H1 (cell line): Measurements from ENCODE around the gene DGAT2. TPM values are rescaled to one million over a fixed set of nuclear protein-coding genes. Genes with fewer than 3 reads are reported as not detected.
A peak's percentile ranks its signal among the peaks of the same experiment; 100 is the strongest.

Experiments
- CTCF ChIA-PET: fragments of 300-600 bp; sonication (Branson Sonifier 250); formaldehyde crosslinking; loops from one replicate; lab custom pipeline; 2021; ENCODE audit not compliant: partially characterized antibody; lab: Charles Lee
- POLR2A ChIA-PET: fragments of 300-600 bp; sonication (Branson Sonifier 250); formaldehyde crosslinking; loops from one replicate; lab custom pipeline; 2021; ENCODE audit warnings: inconsistent platforms; ENCODE audit not compliant: partially characterized antibody; lab: Charles Lee
- DNase-seq, 2 experiments: peaks; one replicate each; pipeline versions ENCODE4 v3.0.0 to v3.0.0-alpha.2; 2010 to 2022; ENCODE audit warnings: low spot score in 2 of 2, low read depth in 1 of 2, mixed read lengths in 1 of 2
- FAIRE-seq: peaks from 2 replicates; lab custom pipeline; 2011; peaks lifted over from hg19 to GRCh38; lab: Jason Lieb, UNC
- H2AFZ ChIP-seq: 2 replicates; pipeline ENCODE4 v1.8.1; 2012; ENCODE audit warnings: low read length, inconsistent platforms
- H2AK5ac ChIP-seq: 2 replicates; pipeline ENCODE4 v1.6.1; 2013; ENCODE audit warnings: low read depth, low read length
- H2BK120ac ChIP-seq: replicated peaks from 2 replicates; pipeline ENCODE3; 2013; ENCODE audit warnings: low read depth, low read length, inconsistent platforms
- H2BK12ac ChIP-seq: 2 replicates; pipeline ENCODE4 v1.6.1; 2013; ENCODE audit warnings: low read depth, low read length
- H2BK15ac ChIP-seq: 2 replicates; pipeline ENCODE4 v1.6.1; 2013; ENCODE audit warnings: low read length
- H2BK20ac ChIP-seq: 2 replicates; pipeline ENCODE4 v1.6.1; 2013; ENCODE audit warnings: low read length
- H2BK5ac ChIP-seq: 2 replicates; pipeline ENCODE4 v1.6.1; 2013; ENCODE audit warnings: low read depth, low read length
- H3K14ac ChIP-seq: 2 replicates; pipeline ENCODE4 v1.6.1; 2013; ENCODE audit warnings: inconsistent platforms; ENCODE audit not compliant: insufficient read length
- H3K18ac ChIP-seq: 2 replicates; pipeline ENCODE4 v1.6.1; 2013; ENCODE audit warnings: low read length; ENCODE audit errors: extremely low read depth
- H3K23ac ChIP-seq: 2 replicates; pipeline ENCODE4 v1.6.1; 2013; ENCODE audit warnings: inconsistent platforms; ENCODE audit not compliant: insufficient read length
- H3K23me2 ChIP-seq: 2 replicates; pipeline ENCODE4 v1.6.1; 2013; ENCODE audit warnings: low read depth, low read length
- H3K27ac ChIP-seq: 2 replicates; pipeline ENCODE4 v1.6.1; 2011; ENCODE audit warnings: low read depth, low read length, inconsistent platforms
- H3K27me3 ChIP-seq, 4 experiments: replicated peaks in 1 of 4; 1 replicate in 1 of 4; 2 replicates in 3 of 4; pipeline versions ENCODE4 v1.6.1 to v1.8.1; 2011 to 2013; ENCODE audit warnings: low read length in 3 of 4, mild to moderate bottlenecking in 3 of 4, inconsistent platforms in 2 of 4, mixed read lengths in 2 of 4, moderate library complexity in 1 of 4; ENCODE audit not compliant: control insufficient read depth in 3 of 4, insufficient read depth in 3 of 4; ENCODE audit errors: extremely low read depth in 1 of 4
- H3K36me3 ChIP-seq, 4 experiments: 2 replicates each; pipeline versions ENCODE4 v1.6.1 to v1.8.1; 2011 to 2013; ENCODE audit warnings: mild to moderate bottlenecking in 4 of 4, low read length in 3 of 4, moderate library complexity in 2 of 4, control low read depth in 1 of 4, inconsistent platforms in 1 of 4; ENCODE audit not compliant: insufficient read depth in 4 of 4, control insufficient read depth in 2 of 4
- H3K4ac ChIP-seq: replicated peaks from 2 replicates; pipeline ENCODE3; 2013; ENCODE audit warnings: low read length, low read depth, mixed read lengths, inconsistent platforms; ENCODE audit not compliant: insufficient read length
- H3K4me1 ChIP-seq, 4 experiments: replicated peaks in 1 of 4; 1 replicate in 1 of 4; 2 replicates in 3 of 4; pipeline versions ENCODE4 v1.6.1 to v1.8.1; 2011 to 2013; ENCODE audit warnings: low read length in 3 of 4, inconsistent platforms in 2 of 4, mixed read lengths in 1 of 4; ENCODE audit not compliant: insufficient read depth in 4 of 4, control insufficient read depth in 3 of 4
- H3K4me2 ChIP-seq, 2 experiments: 2 replicates each; pipeline versions ENCODE4 v1.6.1 to v1.8.1; 2011 to 2013; ENCODE audit warnings: low read depth in 2 of 2, low read length in 2 of 2, control low read depth in 1 of 2, inconsistent platforms in 1 of 2, mild to moderate bottlenecking in 1 of 2; ENCODE audit not compliant: insufficient read depth in 1 of 2
- H3K4me3 ChIP-seq, 4 experiments: fragments of 200-600, 300-600 bp in 1 of 4; sonication (generic), shearing (Covaris generic), sonication (Bioruptor Twin) in 1 of 4; 2 replicates each; pipeline versions ENCODE4 v1.5.1 to v1.8.1; 2011 to 2016; ENCODE audit warnings: low read length in 4 of 4, low read depth in 3 of 4, control low read depth in 2 of 4, inconsistent platforms in 2 of 4, mild to moderate bottlenecking in 2 of 4, mixed read lengths in 1 of 4, moderate library complexity in 1 of 4; ENCODE audit not compliant: insufficient read depth in 2 of 4; ENCODE audit errors: extremely low read depth in 1 of 4
- H3K56ac ChIP-seq: replicated peaks from 2 replicates; pipeline ENCODE3; 2013; ENCODE audit warnings: low read depth, mild to moderate bottlenecking, mixed read lengths, low read length, inconsistent platforms; ENCODE audit not compliant: insufficient read length
- H3K79me1 ChIP-seq: 2 replicates; pipeline ENCODE4 v1.6.1; 2013; ENCODE audit warnings: low read depth, low read length, control low read depth
- H3K79me2 ChIP-seq, 2 experiments: 2 replicates each; pipeline versions ENCODE4 v1.6.1 to v1.8.1; 2012 to 2013; ENCODE audit warnings: low read length in 2 of 2, mild to moderate bottlenecking in 2 of 2, inconsistent platforms in 1 of 2; ENCODE audit not compliant: insufficient read depth in 2 of 2, control insufficient read depth in 1 of 2
- H3K9ac ChIP-seq, 4 experiments: replicated peaks in 1 of 4; 1 replicate in 1 of 4; 2 replicates in 3 of 4; pipeline versions ENCODE4 v1.6.1 to v1.8.1; 2011 to 2013; ENCODE audit warnings: low read depth in 3 of 4, low read length in 3 of 4, control low read depth in 2 of 4, mild to moderate bottlenecking in 2 of 4, moderate library complexity in 2 of 4, inconsistent platforms in 1 of 4; ENCODE audit errors: extremely low read depth in 1 of 4
- H3K9me3 ChIP-seq, 2 experiments: 2 replicates each; pipeline versions ENCODE4 v1.6.1 to v1.8.1; 2012 to 2013; ENCODE audit warnings: mild to moderate bottlenecking in 2 of 2, moderate library complexity in 2 of 2, control low read depth in 1 of 2, inconsistent platforms in 1 of 2, low read depth in 1 of 2, low read length in 1 of 2, mixed read lengths in 1 of 2; ENCODE audit not compliant: insufficient read depth in 2 of 2
- H4K20me1 ChIP-seq, 2 experiments: replicated peaks in 1 of 2; 2 replicates each; pipeline versions ENCODE3 to v1.8.1; 2011 to 2013; ENCODE audit warnings: inconsistent platforms in 2 of 2, low read length in 2 of 2, mild to moderate bottlenecking in 1 of 2; ENCODE audit not compliant: insufficient read depth in 2 of 2, control insufficient read depth in 1 of 2
- H4K5ac ChIP-seq: 2 replicates; pipeline ENCODE4 v1.6.1; 2013; ENCODE audit warnings: low read length, low read depth, mixed read lengths, inconsistent platforms; ENCODE audit not compliant: insufficient read length
- H4K8ac ChIP-seq: 2 replicates; pipeline ENCODE4 v1.8.0; 2013; ENCODE audit warnings: mild to moderate bottlenecking, moderate library complexity, low read length, inconsistent platforms; ENCODE audit not compliant: insufficient read depth; ENCODE audit errors: extremely low read depth
- H4K91ac ChIP-seq: replicated peaks from 2 replicates; pipeline ENCODE3; 2013; ENCODE audit warnings: low read length, mixed read lengths, inconsistent platforms; ENCODE audit not compliant: insufficient read length
- BACH1 ChIP-seq: IDR thresholded peaks from 2 replicates; pipeline ENCODE4 v1.6.1; 2012; ENCODE audit warnings: low read length, improper control_type of control experiment
- CREB1 ChIP-seq: IDR thresholded peaks from 2 replicates; pipeline ENCODE4 v1.6.1; 2012; ENCODE audit warnings: inconsistent platforms
- HDAC2 ChIP-seq, 2 experiments: fragments of 300-600 bp in 1 of 2; sonication (generic) in 1 of 2; IDR thresholded peaks; 2 replicates each; pipeline ENCODE4 v1.6.1; 2011 to 2012; ENCODE audit warnings: low read depth in 2 of 2, low read length in 2 of 2, mild to moderate bottlenecking in 2 of 2, moderate library complexity in 2 of 2, borderline replicate concordance in 1 of 2, inconsistent platforms in 1 of 2
- KDM4A ChIP-seq: IDR thresholded peaks from one replicate; pipeline ENCODE4 v1.7.1; 2012; ENCODE audit warnings: low read depth, mild to moderate bottlenecking, moderate library complexity, low read length, inconsistent platforms; ENCODE audit not compliant: severe bottlenecking
- POLR2A ChIP-seq, 2 experiments: IDR thresholded peaks; 1 replicate in 1 of 2; 2 replicates in 1 of 2; pipeline ENCODE4 v1.6.1; 2011; ENCODE audit warnings: low read depth in 2 of 2, low read length in 2 of 2, mild to moderate bottlenecking in 2 of 2; ENCODE audit errors: control extremely low read depth in 1 of 2
- RFX5 ChIP-seq: IDR thresholded peaks from 2 replicates; pipeline ENCODE4 v1.6.1; 2011; ENCODE audit warnings: low read depth, low read length, improper control_type of control experiment, borderline replicate concordance
- SAP30 ChIP-seq: fragments of 300-600 bp; sonication (generic); IDR thresholded peaks from 2 replicates; pipeline ENCODE4 v1.7.1; 2012; ENCODE audit warnings: low read length, moderate library complexity, mild to moderate bottlenecking, inconsistent platforms; ENCODE audit not compliant: insufficient read depth, insufficient replicate concordance
- SP2 ChIP-seq: IDR thresholded peaks from 2 replicates; pipeline ENCODE4 v1.6.1; 2012; ENCODE audit warnings: mild to moderate bottlenecking, low read length, inconsistent platforms
- SP4 ChIP-seq: IDR thresholded peaks from 2 replicates; pipeline ENCODE4 v1.6.1; 2012; ENCODE audit warnings: low read length, inconsistent platforms
- WGBS, 2 experiments: shearing (Covaris generic) in 1 of 2; methylation state at CpG; one replicate each; pipeline versions ENCODE4 v1.1.6 to v1.1.7; 2013 to 2015; ENCODE audit warnings: low lambda C conversion rate in 2 of 2, mixed read lengths in 2 of 2, inconsistent platforms in 1 of 2, low coverage in 1 of 2, missing lambda C conversion rate in 1 of 2; ENCODE audit not compliant: insufficient replicate concordance in 2 of 2, insufficient coverage in 1 of 2, insufficient read length in 1 of 2; ENCODE audit errors: extremely low coverage in 1 of 2, missing lambda C conversion rate in 1 of 2; 5-methylcytosine and 5-hydroxymethylcytosine counted together
- polyA plus RNA-seq, 7 experiments: library from polyadenylated mRNA; depleted of rRNA in 3 of 7; stranded (reverse) in 5 of 7; unstranded in 2 of 7; fragments of >200 nt in 5 of 7; fragments of 200-250 nt in 2 of 7; gene quantifications; 1 replicate in 5 of 7; 2 replicates in 1 of 7; 4 replicates in 1 of 7; pipeline versions ENCODE4 v1.2.1 to v1.2.3, GENCODE V29; 2011 to 2013; ENCODE audit warnings: missing spikeins in 2 of 7, mixed read lengths in 2 of 7
- total RNA-seq: library from RNA; stranded (reverse); fragmentation: NEBNext Ultra II Directional; extraction: Animal tissue kit (Norgen Biotek cat#: 25700); gene quantifications from 2 replicates; pipeline ENCODE4 v1.2.1, GENCODE V29; 2021
- TF ChIP-seq, protein P1 (sequence below): IDR thresholded peaks from 2 replicates; pipeline ENCODE4 v1.6.1; 2011; ENCODE audit warnings: low read depth, mild to moderate bottlenecking, low read length; ENCODE audit not compliant: insufficient read depth

The DGAT2 gene
- total and polyA plus RNA-seq, 2 of the 8 experiments (the other 6 are each of a cell fraction or from before 2014, with no cell fraction given) = 3.2 to 5.9 TPM

DNA sequence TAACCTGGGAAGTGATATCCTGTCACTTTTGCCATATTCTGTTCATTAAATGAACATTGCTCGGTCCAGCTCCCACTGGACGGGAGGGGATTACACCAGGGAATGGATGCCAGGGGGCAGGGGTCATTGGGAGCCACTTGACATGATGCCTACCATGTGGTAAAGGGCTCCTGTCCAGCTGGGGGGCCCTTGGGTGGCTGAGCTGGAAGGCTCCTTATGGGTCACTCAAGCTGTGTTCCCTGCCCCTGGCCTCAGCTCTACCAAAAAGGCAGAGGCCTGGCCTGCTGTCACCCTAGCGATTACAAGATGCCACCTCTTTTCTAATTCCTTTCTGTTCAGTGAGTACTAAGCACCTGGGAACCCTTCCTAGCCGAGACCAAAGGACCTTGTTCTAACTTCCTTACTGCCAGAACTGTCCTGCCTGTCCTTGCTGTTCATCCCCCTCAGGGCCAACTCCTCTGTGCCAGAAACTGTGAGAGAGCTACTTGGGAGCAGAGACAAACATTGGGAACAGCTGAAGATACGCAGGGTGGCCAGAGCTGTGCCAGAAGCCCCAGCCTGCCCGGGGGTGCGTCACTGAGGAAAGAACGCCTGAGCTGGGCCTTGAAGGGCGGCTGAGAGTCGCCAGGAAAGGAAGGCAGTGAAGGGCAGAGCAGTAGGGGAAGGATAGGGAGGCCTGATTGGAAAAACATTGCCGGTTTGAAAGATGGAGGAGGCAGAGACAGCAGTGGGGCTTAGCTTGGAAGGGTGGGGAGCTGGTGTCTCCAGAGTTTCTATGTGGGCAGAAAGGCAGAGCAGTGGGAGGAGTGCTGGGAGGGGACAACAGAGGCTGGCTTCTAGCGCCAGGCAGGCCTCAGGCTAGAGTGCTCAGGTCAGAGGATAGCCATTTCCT is 33.7 kb downstream of the DGAT2 start:
- no peak overlapping the region for H3K18ac ChIP-seq
- peak overlapping the region; percentile 74 for H4K8ac ChIP-seq
- TF ChIP-seq SAP30 = no peak
- no peak for TF ChIP-seq CREB1
- TF ChIP-seq SP2 = no peak
- TF ChIP-seq POLR2A (IDR thresholded peaks at IDR 0.05; ENCODE audit: control extremely low read depth in 1 of 2, low read depth in 2 of 2, low read length in 2 of 2) = no peak
- no peak for TF ChIP-seq HDAC2 (IDR thresholded peaks at IDR 0.05; ENCODE audit: borderline replicate concordance in 1 of 2, low read depth in 2 of 2, low read length in 2 of 2)
- no peak for TF ChIP-seq KDM4A
- TF ChIP-seq BACH1 = no peak
- no peak for TF ChIP-seq RFX5
- no peak for TF ChIP-seq SP4
- TF ChIP-seq, protein P1, sequence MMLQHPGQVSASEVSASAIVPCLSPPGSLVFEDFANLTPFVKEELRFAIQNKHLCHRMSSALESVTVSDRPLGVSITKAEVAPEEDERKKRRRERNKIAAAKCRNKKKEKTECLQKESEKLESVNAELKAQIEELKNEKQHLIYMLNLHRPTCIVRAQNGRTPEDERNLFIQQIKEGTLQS = no peak
- TF ChIP-seq, all 59 proteins: peak for 0
- no peak overlapping the region for H3K4me2 ChIP-seq
- no peak overlapping the region for H3K23ac ChIP-seq
- CTCF ChIA-PET = interaction anchor here (0.5 to 6.0 kb wide), 33 partner anchors 8 to 522 kb away, joined by 3 to 94 read pairs (median 4); partner anchors contain the start of gene UVRAG
- H2AFZ ChIP-seq = no peak overlapping the region
- H2BK5ac ChIP-seq = no peak overlapping the region
- no peak overlapping the region for H3K4ac ChIP-seq
- 90% methylated on average over 12 of the region's 12 CpGs; no CpG with 5 or more reads in 1 of the 2 experiments for WGBS, 2 experiments
- H3K56ac ChIP-seq = no peak overlapping the region
- H4K20me1 ChIP-seq = no peaks in the 10 kb centered on the region
- FAIRE-seq (no peak), DNase-seq (no peak)
- 0 out of 7 replicates have a peak, but pooled peaks cover 0 to 2% (median 0%) of the 10 kb centered on the region in 4 experiments for H3K4me1 ChIP-seq
- no peaks in the 10 kb centered on the region for H3K23me2 ChIP-seq
- no peak overlapping the region for H3K4me3 ChIP-seq
- H4K91ac ChIP-seq = peak overlapping the region; percentile 22
- H3K14ac ChIP-seq = no peak overlapping the region
- no peak overlapping the region for H2BK15ac ChIP-seq
- no peak overlapping the region for H2BK20ac ChIP-seq
- no peaks in the 10 kb centered on the region for H3K79me2 ChIP-seq
- H3K79me1 ChIP-seq = no peaks in the 10 kb centered on the region
- no peaks in the 10 kb centered on the region for H3K27me3 ChIP-seq
- no peak overlapping the region for H3K27ac ChIP-seq
- no peak overlapping the region for H2AK5ac ChIP-seq
- H2BK120ac ChIP-seq = no peak overlapping the region
- H2BK12ac ChIP-seq = no peak overlapping the region
- no peak overlapping the region for H3K9ac ChIP-seq
- H3K36me3 ChIP-seq = no peaks in the 10 kb centered on the region
- no peaks in the 10 kb centered on the region for H3K9me3 ChIP-seq
- H4K5ac ChIP-seq = no peak overlapping the region
- POLR2A ChIA-PET = interaction anchor here (1.4 kb wide), 1 partner anchor 61 kb away, joined by 4 read pairs; no protein-coding TSS in a partner anchor
